Measurements from ENCODE around the gene MRPL34. TPM values are rescaled to one million over a fixed set of nuclear protein-coding genes. Genes with fewer than 3 reads are reported as not detected.
"Not testable (repeated sequence)": the region's sequence is repeated elsewhere in the genome, so short reads cannot be mapped to it uniquely, and the experiment has no call there.

Gene MRPL34
- 100 to 1,000 TPM; 122 to 128 TPM for total RNA-seq

GRCh38 chr19:17305517-17306284, at the start of gene MRPL34:
Gene MRPL34 (plus strand): TSS chr19:17305872. CDS start chr19:17305893, 21 bp downstream.
- H3K4me1 Mint-ChIP-seq: peaks cover 39% of the 10 kb centered on the region
- no peaks in the 10 kb centered on the region for H3K9me3 Mint-ChIP-seq
- H3K4me3 Mint-ChIP-seq: peak within 1 kb of the TSS; percentile 91
- DNase-seq: peak; percentile 95
- H3K27ac Mint-ChIP-seq: peak within 1 kb of the TSS; percentile 91
- H3K27me3 Mint-ChIP-seq: no peaks in the 10 kb centered on the region
- peaks cover 16% of the 10 kb centered on the region for H3K36me3 Mint-ChIP-seq

DNA sequence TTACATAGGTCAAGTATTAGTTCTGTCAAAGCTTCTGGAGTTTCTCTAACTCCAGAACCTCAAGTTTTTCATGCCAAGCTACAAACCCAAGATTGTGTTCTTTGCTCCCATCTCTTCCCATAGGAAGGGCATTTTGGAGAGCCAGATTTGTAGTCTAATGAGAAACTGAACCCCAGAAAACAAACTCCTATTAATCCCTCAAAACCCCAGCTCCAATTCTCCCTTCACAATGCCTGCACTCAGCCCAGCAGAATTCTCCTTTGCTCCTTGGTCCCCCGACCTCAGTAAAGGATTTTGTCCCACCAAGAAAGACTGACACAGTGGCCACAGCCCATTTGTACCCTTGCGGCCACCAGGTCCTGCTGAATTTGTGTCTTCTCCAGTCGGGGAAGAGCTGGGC, 49.5 kb upstream of the MRPL34 start:
- no peaks in the 10 kb centered on the region for H3K36me3 Mint-ChIP-seq
- H3K4me1 Mint-ChIP-seq: peaks cover 3% of the 10 kb centered on the region
- H3K4me3 Mint-ChIP-seq: no peak overlapping the region
- H3K27ac Mint-ChIP-seq: no peak overlapping the region
- DNase-seq: no peak
- peaks cover 1% of the 10 kb centered on the region for H3K9me3 Mint-ChIP-seq
- no peaks in the 10 kb centered on the region for H3K27me3 Mint-ChIP-seq

DNA sequence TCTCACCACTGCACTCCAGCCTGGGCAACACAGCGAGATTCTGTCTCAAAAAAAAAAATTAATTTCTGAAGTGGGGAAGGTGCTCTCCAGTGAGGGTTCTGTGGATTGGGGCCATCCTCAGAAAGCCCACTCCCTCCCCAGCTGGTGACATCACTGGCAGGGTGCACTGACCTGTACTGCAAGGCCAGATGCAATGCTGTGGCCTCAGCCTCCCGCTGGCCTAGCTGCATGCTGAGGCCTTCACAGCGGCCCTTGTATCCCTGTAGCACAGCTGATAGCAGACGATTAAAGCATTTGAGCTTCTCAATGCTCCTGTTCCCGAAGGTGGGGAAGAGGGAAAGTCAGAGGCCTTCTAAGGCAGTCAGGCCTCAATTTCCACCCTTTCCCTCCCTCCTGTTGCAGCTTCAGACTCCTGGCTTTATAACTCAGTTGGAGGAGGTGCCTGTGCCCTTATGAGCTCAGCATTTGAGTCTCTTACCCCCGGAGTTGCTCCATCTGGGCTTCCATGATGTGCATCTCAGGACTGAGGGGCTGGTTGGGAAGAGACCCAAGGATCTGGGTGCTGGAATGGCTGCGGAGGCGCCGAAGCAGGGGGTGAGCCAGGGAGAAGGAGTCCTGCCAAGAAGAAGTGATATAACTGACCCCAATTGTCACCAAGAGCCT, 46.4 kb upstream of the MRPL34 start:
- H3K9me3 Mint-ChIP-seq: peaks cover 1% of the 10 kb centered on the region
- DNase-seq: no peak

GRCh38 chr19:17259934-17260333, 45.7 kb upstream of the MRPL34 start:
- Mint-ChIP-seq H3K4me3 (no peak overlapping the region), H3K4me1 (peaks cover 3% of the 10 kb centered on the region), H3K36me3 (no peaks in the 10 kb centered on the region), H3K27ac (no peak overlapping the region), H3K9me3 (peaks cover 1% of the 10 kb centered on the region), H3K27me3 (no peaks in the 10 kb centered on the region)
- no peak for DNase-seq

More for the DNA sequence above, 46.4 kb upstream of the MRPL34 start:
- Mint-ChIP-seq H3K27ac (no peak overlapping the region), H3K4me1 (peaks cover 3% of the 10 kb centered on the region), H3K4me3 (no peak overlapping the region), H3K27me3 (no peaks in the 10 kb centered on the region), H3K36me3 (no peaks in the 10 kb centered on the region)

DNA sequence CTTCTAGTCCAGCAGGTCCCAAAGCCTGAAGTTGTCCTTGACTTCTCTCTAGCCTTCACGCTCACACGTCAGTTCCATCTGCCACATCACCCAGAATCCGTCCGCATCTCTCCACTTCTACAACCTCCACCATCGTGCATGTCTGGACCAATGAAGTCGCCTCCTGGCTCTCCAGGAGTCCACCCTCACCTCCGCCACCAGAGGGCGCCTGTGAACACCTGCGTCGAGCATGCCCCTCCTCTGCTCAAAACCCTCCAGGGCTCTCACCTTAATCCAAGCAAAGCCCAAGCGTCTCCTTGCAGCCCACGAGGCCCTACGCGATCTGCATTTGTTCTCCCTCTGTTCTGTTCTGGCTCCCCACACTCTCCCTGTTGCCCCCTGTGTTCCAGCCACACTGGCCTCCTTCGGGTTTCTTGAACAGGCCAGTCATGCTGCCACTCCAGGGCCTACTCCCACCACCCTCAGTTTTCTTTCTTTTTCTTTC, 44.8 kb upstream of the MRPL34 start:
- no peaks in the 10 kb centered on the region for H3K27me3 Mint-ChIP-seq
- peak; percentile 88 for DNase-seq
- no peaks in the 10 kb centered on the region for H3K36me3 Mint-ChIP-seq
- H3K27ac Mint-ChIP-seq: no peak overlapping the region
- peaks cover 3% of the 10 kb centered on the region for H3K4me1 Mint-ChIP-seq
- H3K9me3 Mint-ChIP-seq: peaks cover 1% of the 10 kb centered on the region
- H3K4me3 Mint-ChIP-seq: no peak overlapping the region

DNA sequence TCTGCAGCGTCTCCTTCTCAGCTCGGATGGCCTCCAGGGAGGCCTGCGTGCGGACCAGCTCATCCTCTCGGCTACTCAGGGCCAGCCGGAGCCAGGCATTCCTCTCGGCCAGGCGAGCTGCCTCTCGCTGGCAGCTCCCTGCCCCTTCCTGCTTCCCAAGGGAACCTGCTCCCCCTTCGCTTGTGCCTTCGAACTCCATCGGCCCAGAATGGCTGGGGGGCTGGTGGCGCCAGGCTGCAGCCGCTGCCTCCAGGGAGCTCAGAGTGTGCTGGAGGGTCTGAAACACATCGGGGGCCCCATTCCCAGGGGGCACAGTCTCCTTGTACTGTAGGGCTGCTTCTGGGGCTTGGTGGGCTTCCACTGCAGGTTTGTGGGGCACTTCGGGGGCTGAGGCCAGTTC, 43.1 kb upstream of the MRPL34 start:
- H3K4me3 Mint-ChIP-seq: no peak overlapping the region
- peaks cover 10% of the 10 kb centered on the region for H3K4me1 Mint-ChIP-seq
- peaks cover 4% of the 10 kb centered on the region for H3K27me3 Mint-ChIP-seq
- DNase-seq: no peak
- H3K9me3 Mint-ChIP-seq: peaks cover 5% of the 10 kb centered on the region
- H3K36me3 Mint-ChIP-seq: peaks cover 2% of the 10 kb centered on the region
- H3K27ac Mint-ChIP-seq: no peak overlapping the region

GRCh38 chr19:17263712-17264640, 41.7 kb upstream of the MRPL34 start:
- Mint-ChIP-seq H3K4me1 (peaks cover 10% of the 10 kb centered on the region), H3K4me3 (no peak overlapping the region), H3K9me3 (peaks cover 5% of the 10 kb centered on the region), H3K36me3 (peaks cover 2% of the 10 kb centered on the region), H3K27me3 (peaks cover 4% of the 10 kb centered on the region), H3K27ac (no peak overlapping the region)
- DNase-seq: no peak

DNA sequence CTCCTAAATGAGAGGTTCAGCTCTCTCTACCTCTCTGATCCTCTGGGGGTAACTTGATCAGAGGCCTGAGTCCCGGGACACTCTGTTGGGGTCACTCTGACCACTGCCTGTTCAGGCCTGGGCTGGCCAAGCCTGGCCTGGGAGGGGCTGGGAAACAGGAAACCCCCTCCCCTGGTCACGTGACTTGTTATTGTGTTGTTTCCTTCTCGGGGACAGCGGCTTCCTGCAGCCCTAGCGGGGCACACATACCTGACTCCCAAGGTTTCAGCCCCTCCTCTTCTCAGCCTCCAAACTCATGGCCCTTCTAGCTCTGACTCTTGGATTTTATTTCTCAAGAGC, 41.1 kb upstream of the MRPL34 start, which contains the start of gene USHBP1:
USHBP1 (minus strand) TSS at position 105 of the 339 bp plus-strand sequence. CDS start 446 bp downstream, outside the sequence.
- no peak within 1 kb of the TSS for H3K27ac Mint-ChIP-seq
- H3K4me3 Mint-ChIP-seq: no peak within 1 kb of the TSS
- H3K4me1 Mint-ChIP-seq: peaks cover 10% of the 10 kb centered on the region
- H3K27me3 Mint-ChIP-seq: peaks cover 4% of the 10 kb centered on the region
- no peak for DNase-seq
- peaks cover 5% of the 10 kb centered on the region for H3K9me3 Mint-ChIP-seq
- H3K36me3 Mint-ChIP-seq: peaks cover 4% of the 10 kb centered on the region

DNA sequence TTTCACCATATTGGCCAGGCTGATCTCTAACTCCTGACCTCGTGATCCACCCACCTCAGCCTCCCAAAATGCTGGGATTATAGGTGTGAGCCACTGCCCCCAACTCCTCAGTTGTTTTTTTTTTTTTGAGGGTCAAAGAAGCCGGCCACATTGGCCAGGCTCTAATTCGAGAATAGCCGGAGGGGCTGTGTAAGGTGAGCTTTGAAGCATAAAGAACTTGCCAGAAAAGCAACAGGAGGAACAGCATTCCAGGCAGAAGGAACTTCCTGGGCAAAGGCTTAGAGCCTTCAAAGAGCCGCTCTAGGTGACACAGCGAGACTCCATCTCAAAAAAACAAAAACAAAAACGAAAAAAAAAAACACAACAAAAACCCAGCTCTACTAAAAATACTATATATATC, 39.6 kb upstream of the MRPL34 start:
- DNase-seq: no peak
- Mint-ChIP-seq H3K4me1 (peaks cover 8% of the 10 kb centered on the region), H3K4me3 (no peak overlapping the region), H3K27me3 (peaks cover 4% of the 10 kb centered on the region), H3K36me3 (peaks cover 14% of the 10 kb centered on the region), H3K27ac (no peak overlapping the region), H3K9me3 (peaks cover 4% of the 10 kb centered on the region)

- H3K27me3 Mint-ChIP-seq: peaks cover 4% of the 10 kb centered on the region
- H3K27ac Mint-ChIP-seq: peak overlapping the region; percentile 73
- H3K4me1 Mint-ChIP-seq: peaks cover 8% of the 10 kb centered on the region
- DNase-seq: no peak
- peaks cover 4% of the 10 kb centered on the region for H3K9me3 Mint-ChIP-seq
- peaks cover 18% of the 10 kb centered on the region for H3K36me3 Mint-ChIP-seq
- peak overlapping the region; percentile 86 for H3K4me3 Mint-ChIP-seq
Measured at GRCh38 chr19:17266589-17266974, 39.1 kb upstream of the MRPL34 start.

DNA sequence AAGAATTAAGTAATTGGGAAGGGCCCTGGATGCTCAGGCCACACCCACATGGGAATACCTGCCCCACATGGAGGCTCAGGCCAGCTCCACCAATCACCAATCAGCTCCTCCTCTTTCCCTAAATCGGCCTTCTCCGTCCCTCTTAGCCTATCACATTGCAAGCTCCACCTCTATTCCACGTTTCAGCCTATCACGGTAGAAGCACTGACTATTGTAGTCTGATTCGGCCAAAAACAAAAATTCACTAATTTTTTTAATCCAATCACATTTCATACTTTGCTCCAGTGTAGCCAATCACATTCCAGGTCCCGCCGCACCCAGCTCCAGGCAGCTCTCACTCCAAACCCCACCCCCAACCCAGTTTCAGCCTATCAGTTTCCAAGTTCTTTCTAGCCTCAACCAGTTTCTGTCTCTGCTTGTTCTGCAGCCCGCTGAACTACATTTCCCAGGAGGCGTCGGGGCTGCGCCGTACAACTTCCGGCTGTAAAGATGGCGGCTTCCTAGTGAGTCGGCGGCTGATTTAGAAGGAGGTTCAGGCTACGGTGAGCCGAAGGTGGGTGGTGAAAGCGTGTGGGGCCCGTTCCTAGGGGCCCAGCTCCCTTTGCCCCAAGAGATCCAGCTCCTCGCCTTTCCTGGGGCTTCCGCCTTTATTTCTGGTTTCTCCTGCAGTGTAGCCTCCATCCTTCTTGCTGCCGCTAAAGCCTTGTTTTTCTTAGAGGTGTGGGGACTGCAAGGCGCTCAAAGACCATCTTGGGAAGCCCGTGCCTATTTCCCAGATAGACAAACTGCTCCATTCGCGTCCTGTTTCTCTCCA, 38.5 kb upstream of the MRPL34 start, which contains the start of gene BABAM1:
BABAM1 (plus strand) TSS at position 469 of the 814 bp plus-strand sequence. CDS start 1,364 bp downstream, outside the sequence.
- peaks cover 18% of the 10 kb centered on the region for H3K36me3 Mint-ChIP-seq
- DNase-seq: peak; percentile 95
- peaks cover 4% of the 10 kb centered on the region for H3K27me3 Mint-ChIP-seq
- peaks cover 4% of the 10 kb centered on the region for H3K9me3 Mint-ChIP-seq
- peaks cover 8% of the 10 kb centered on the region for H3K4me1 Mint-ChIP-seq
- H3K4me3 Mint-ChIP-seq: peak within 1 kb of the TSS; percentile 86
- H3K27ac Mint-ChIP-seq: peak within 1 kb of the TSS; percentile 73

DNA sequence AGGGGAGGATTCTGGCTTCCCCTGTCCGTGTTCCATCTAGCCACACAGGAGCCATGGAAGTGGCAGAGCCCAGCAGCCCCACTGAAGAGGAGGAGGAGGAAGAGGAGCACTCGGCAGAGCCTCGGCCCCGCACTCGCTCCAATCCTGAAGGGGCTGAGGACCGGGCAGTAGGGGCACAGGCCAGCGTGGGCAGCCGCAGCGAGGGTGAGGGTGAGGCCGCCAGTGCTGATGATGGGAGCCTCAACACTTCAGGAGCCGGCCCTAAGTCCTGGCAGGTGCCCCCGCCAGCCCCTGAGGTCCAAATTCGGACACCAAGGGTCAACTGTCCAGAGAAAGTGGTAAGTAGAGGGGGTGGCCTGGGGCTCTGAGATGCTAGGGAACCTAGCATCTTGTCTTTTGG, 36.9 kb upstream of the MRPL34 start:
- peaks cover 8% of the 10 kb centered on the region for H3K4me1 Mint-ChIP-seq
- H3K4me3 Mint-ChIP-seq: peak overlapping the region; percentile 86
- no peak for DNase-seq
- H3K36me3 Mint-ChIP-seq: peaks cover 20% of the 10 kb centered on the region
- no peak overlapping the region for H3K27ac Mint-ChIP-seq
- H3K9me3 Mint-ChIP-seq: peaks cover 4% of the 10 kb centered on the region
- peaks cover 4% of the 10 kb centered on the region for H3K27me3 Mint-ChIP-seq

DNA sequence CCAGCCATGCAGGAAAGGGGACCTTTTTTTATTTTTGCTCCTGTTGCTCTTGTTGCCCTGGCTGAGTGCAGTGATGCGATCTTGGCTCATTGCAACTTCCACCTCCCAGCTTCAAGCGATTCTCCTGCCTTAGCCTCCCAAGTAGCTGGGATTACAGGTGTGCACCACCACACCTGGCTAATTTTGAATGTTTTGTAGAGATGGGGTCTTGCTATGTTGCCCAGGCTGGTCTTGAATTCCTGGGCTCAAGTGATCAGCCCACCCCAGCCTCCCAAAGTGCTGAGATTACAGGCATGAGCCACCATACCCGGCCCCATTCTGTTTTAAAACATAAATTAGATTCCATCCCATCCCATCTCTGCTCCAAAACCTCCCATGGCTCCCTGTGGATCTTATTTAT, 30.8 kb upstream of the MRPL34 start:
- not testable (repeated sequence) for H3K4me3 Mint-ChIP-seq, H3K27me3 Mint-ChIP-seq, H3K9me3 Mint-ChIP-seq, DNase-seq, H3K4me1 Mint-ChIP-seq, H3K27ac Mint-ChIP-seq
- H3K36me3 Mint-ChIP-seq: peaks cover 34% of the 10 kb centered on the region
